Umbilical cord (tissue), 2 donors: ENCODE measurements around the gene PADI2. TPM values are rescaled to one million over a fixed set of nuclear protein-coding genes. Genes with fewer than 3 reads are reported as not detected.

Source experiments
- DNase-seq: peaks from one replicate; pipeline ENCODE4 v3.0.0-alpha.2; 2015; ENCODE audit warnings: low spot score
- total RNA-seq: library from RNA; depleted of rRNA; stranded (reverse); fragments of >200 nt; gene quantifications from one replicate; pipeline ENCODE4 v1.2.3, GENCODE V29; 2014; ENCODE audit warnings: low replicate concordance; ENCODE audit not compliant: insufficient read depth

The PADI2 gene
- total RNA-seq, 1 donor from 2014 or later = 8.4 TPM

DNA sequence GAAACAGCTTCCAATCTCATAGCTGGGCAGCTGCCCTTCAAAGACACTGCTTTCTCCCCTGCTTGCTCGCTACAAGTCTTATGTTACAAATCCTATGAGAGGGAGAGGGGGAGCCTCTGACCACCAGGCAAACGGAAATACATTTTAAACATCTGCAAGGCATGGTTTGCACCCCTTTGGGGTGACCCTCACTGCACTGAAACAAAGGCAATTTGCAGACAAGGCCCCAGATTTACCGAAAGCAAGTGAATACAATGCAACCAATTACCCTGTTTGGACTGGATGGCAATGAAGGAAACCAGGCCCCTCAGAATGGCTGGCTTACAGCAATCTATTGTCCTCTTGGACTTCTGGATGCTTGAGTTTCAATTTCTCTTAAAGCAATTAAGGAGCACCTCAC, 95.7 kb downstream of the PADI2 start:
- no peak for DNase-seq

DNA sequence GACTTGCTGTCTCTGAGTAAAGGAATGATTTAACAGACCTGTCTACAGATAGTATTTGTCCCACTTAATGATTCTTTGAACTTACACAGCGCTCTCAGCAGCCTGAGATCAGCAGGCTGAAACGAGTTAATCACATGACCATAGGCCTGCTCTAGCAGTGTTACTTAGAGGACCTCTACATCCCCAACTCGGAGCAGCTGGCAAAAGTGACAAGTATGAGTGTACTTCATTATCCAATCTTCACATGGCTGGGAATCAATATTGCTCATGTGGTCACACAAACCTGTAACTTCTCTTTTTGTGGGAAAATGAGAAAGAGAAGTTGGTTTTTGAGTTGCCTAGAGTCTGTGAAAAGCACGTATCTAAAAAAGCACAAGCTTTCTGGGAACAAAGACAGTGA, 96.1 kb downstream of the PADI2 start:
- DNase-seq = no peak

- DNase-seq = no peak
Measured at GRCh38 chr1:17021896-17022295, 97.4 kb downstream of the PADI2 start.

DNA sequence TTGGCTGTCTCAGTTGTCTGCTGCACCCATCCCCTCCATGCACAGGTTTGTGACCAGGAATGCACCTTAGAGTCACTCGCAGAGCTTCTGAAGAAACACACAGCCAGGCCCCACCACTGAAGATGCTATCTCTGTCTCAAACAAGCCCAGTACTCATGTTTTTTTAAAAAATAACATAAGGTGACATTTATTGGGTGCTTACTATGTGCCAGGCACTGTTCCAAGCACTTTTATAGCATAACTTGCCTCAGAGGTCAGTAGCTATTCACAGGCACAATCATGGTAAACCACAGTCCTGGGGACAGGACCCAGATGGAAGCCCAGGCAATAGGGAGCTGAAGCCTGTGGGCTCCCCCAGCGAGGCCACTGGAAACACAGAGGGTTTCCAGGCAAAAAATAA, 98.7 kb downstream of the PADI2 start:
- DNase-seq = no peak

DNA sequence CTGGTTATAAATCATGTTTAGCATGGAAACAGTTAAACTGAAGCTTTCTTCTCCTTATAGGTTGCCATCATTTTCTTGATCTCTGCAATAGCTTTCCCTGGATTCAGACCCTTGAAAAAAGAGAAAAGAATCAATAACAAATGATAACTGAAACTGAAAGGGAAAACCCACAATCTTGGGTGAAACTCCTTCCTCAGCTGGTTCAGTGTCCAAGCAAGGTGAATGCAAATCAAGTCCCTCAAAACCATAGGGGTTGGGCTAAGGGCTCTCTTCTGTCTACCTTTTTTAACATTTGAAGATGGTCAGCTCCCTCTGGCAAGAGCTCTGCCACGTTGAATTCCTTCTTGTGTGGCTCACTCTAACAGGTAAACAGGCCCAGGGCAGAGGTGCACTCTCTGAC, 100.4 kb downstream of the PADI2 start:
- no peak for DNase-seq

GRCh38 chr1:17017435-17017834, 101.8 kb downstream of the PADI2 start:
- no peak for DNase-seq

Other genes with a start within 250 kb of the PADI2 start
- under 0.01 TPM for gene RNU1-2, start 223.5 kb downstream of the PADI2 start, total RNA-seq
- gene CROCC, start 197.5 kb downstream of the PADI2 start, total RNA-seq = 17.3 TPM
- gene MFAP2, start 138.8 kb downstream of the PADI2 start, total RNA-seq = 29.4 TPM
- gene ATP13A2, start 107.5 kb downstream of the PADI2 start, total RNA-seq = 33.9 TPM
- 69.3 TPM for gene SDHB, start 65.4 kb downstream of the PADI2 start, total RNA-seq
- 0.96 TPM for gene PADI1, start 85.7 kb upstream of the PADI2 start, total RNA-seq
- gene PADI3, start 129.6 kb upstream of the PADI2 start, total RNA-seq = not detected
- gene PADI4, start 188.7 kb upstream of the PADI2 start, total RNA-seq = not detected